ENCODE results near the gene ANO7. TPM values are rescaled to one million over a fixed set of nuclear protein-coding genes. Genes with fewer than 3 reads are reported as not detected.

ANO7 gene
- total RNA-seq, 2 experiments from 2014 or later = 0.16 to 0.46 TPM

GRCh38 chr2:241240320-241241004, 52.0 kb downstream of the ANO7 start:
- Histone ChIP-seq H3K79me2 (ENCODE audit: insufficient read depth, low read depth, low read length) (no peaks in the 10 kb centered on the region), H3K4me1 (ENCODE audit: insufficient read depth, low read length, poor library complexity, severe bottlenecking) (no peaks in the 10 kb centered on the region), H3K4me3 (ENCODE audit: low read depth, low read length, poor library complexity, severe bottlenecking) (no peak overlapping the region), H3K36me3 (ENCODE audit: insufficient read depth, low read length) (peaks cover 91% of the 10 kb centered on the region), H3K9me3 (ENCODE audit: low read length) (no peaks in the 10 kb centered on the region), H3K9me2 (ENCODE audit: insufficient read depth, low read length) (no peaks in the 10 kb centered on the region), H3K27ac (ENCODE audit: low read depth, low read length, poor library complexity, severe bottlenecking) (no peak overlapping the region), H4K20me1 (ENCODE audit: insufficient read depth, low read length) (no peaks in the 10 kb centered on the region), H3K4me2 (ENCODE audit: low read length) (no peak overlapping the region), H2AFZ (ENCODE audit: low read length) (no peak overlapping the region)
- ChIA-PET POLR2A (no interaction called here), CTCF (ENCODE audit: unreplicated experiment) (no interaction called here)
- no TSS peak for BruUV-seq (replicated peaks)
- intact Hi-C loops (cut with micrococcal nuclease; ENCODE audit: unreplicated experiment) = no loop called here
- no peak for DNase-seq (ENCODE audit: low spot score)
- TF ChIP-seq EZH2phosphoT487 (IDR thresholded peaks at IDR 0.05; ENCODE audit: borderline replicate concordance, low read depth, low read length) (no peak), CTCF (conservative IDR thresholded peaks at IDR 0.05; ENCODE audit: low read length) (no peak)

GRCh38 chr2:241241669-241242068, 53.2 kb downstream of the ANO7 start:
- CTCF ChIA-PET (ENCODE audit: unreplicated experiment) = no interaction called here
- Histone ChIP-seq H3K4me2 (ENCODE audit: low read length) (no peak overlapping the region), H3K36me3 (ENCODE audit: insufficient read depth, low read length) (peaks cover 92% of the 10 kb centered on the region), H4K20me1 (ENCODE audit: insufficient read depth, low read length) (no peaks in the 10 kb centered on the region; the same call in 1 of the 2 replicates), H3K9me3 (ENCODE audit: low read length) (no peaks in the 10 kb centered on the region), H3K4me1 (ENCODE audit: insufficient read depth, low read length, poor library complexity, severe bottlenecking) (no peaks in the 10 kb centered on the region), H2AFZ (ENCODE audit: low read length) (no peak overlapping the region), H3K27ac (ENCODE audit: low read depth, low read length, poor library complexity, severe bottlenecking) (no peak overlapping the region), H3K79me2 (ENCODE audit: insufficient read depth, low read depth, low read length) (no peaks in the 10 kb centered on the region), H3K4me3 (ENCODE audit: low read depth, low read length, poor library complexity, severe bottlenecking) (no peak overlapping the region), H3K9me2 (ENCODE audit: insufficient read depth, low read length) (no peaks in the 10 kb centered on the region)
- POLR2A ChIA-PET = no interaction called here
- no peak for DNase-seq (ENCODE audit: low spot score)
- intact Hi-C loops (cut with micrococcal nuclease; ENCODE audit: unreplicated experiment) = no loop called here
- BruUV-seq (replicated peaks) = no TSS peak
- TF ChIP-seq EZH2phosphoT487 (IDR thresholded peaks at IDR 0.05; ENCODE audit: borderline replicate concordance, low read depth, low read length) (no peak), CTCF (conservative IDR thresholded peaks at IDR 0.05; ENCODE audit: low read length) (no peak)

GRCh38 chr2:241242306-241242705, 53.8 kb downstream of the ANO7 start:
- Histone ChIP-seq H3K9me2 (ENCODE audit: insufficient read depth, low read length) (no peaks in the 10 kb centered on the region), H3K9me3 (ENCODE audit: low read length) (no peaks in the 10 kb centered on the region), H3K4me3 (ENCODE audit: low read depth, low read length, poor library complexity, severe bottlenecking) (no peak overlapping the region), H3K4me2 (ENCODE audit: low read length) (no peak overlapping the region), H3K4me1 (ENCODE audit: insufficient read depth, low read length, poor library complexity, severe bottlenecking) (no peaks in the 10 kb centered on the region), H3K36me3 (ENCODE audit: insufficient read depth, low read length) (peaks cover 92% of the 10 kb centered on the region), H3K79me2 (ENCODE audit: insufficient read depth, low read depth, low read length) (no peaks in the 10 kb centered on the region), H4K20me1 (ENCODE audit: insufficient read depth, low read length) (no peaks in the 10 kb centered on the region; the same call in 1 of the 2 replicates), H2AFZ (ENCODE audit: low read length) (no peak overlapping the region), H3K27ac (ENCODE audit: low read depth, low read length, poor library complexity, severe bottlenecking) (no peak overlapping the region)
- ChIA-PET CTCF (ENCODE audit: unreplicated experiment) (no interaction called here), POLR2A (no interaction called here)
- DNase-seq (ENCODE audit: low spot score) = no peak
- intact Hi-C loops (cut with micrococcal nuclease; ENCODE audit: unreplicated experiment) = no loop called here
- TF ChIP-seq CTCF (conservative IDR thresholded peaks at IDR 0.05; ENCODE audit: low read length) = no peak
- TF ChIP-seq EZH2phosphoT487 (IDR thresholded peaks at IDR 0.05; ENCODE audit: borderline replicate concordance, low read depth, low read length) = no peak
- no TSS peak for BruUV-seq (replicated peaks)
